K562 (cell line): ENCODE measurements around the gene NOX5. TPM values are rescaled to one million over a fixed set of nuclear protein-coding genes. Genes with fewer than 3 reads are reported as not detected.

Experiments used
- ATAC-seq: fragments of 200-7000 bp; cut with Tn5 transposase; 3 replicates; pipeline ENCODE4 v1.9.1; 2020; ENCODE audit warnings: moderate library complexity
- BruUV-seq: library from RNA; stranded (reverse); fragments of 400-500 nt; replicated peaks from 2 replicates; lab custom pipeline; 2021; lab: Mats Ljungman, UMichigan
- CTCF ChIA-PET: fragments of 300-600 bp; formaldehyde crosslinking; extraction: SDS; loops from one replicate; lab custom pipeline; 2021; ENCODE audit warnings: low intra/inter-chr PET ratio; lab: Yijun Ruan, JAX
- POLR2A ChIA-PET: fragments of 300-600, 350-650 bp; sonication (Branson Sonifier 250); formaldehyde crosslinking; extraction: SDS; loops from one replicate; lab custom pipeline; 2021; ENCODE audit warnings: antibody characterized with exemption, inconsistent platforms; lab: Yijun Ruan, JAX
- DNase-seq, 4 experiments: peaks; one replicate each; pipeline versions ENCODE4 v3.0.0 to v3.0.0-alpha.2; 2011 to 2018; ENCODE audit warnings: low spot score in 3 of 4, mixed read lengths in 3 of 4; ENCODE audit errors: extremely low read depth in 1 of 4
- FAIRE-seq: peaks from 2 replicates; lab custom pipeline; 2011; peaks lifted over from hg19 to GRCh38; lab: Jason Lieb, UNC
- H2AFZ ChIP-seq: 2 replicates; pipeline ENCODE4 v1.6.0; 2011; ENCODE audit warnings: low read depth, low read length, control low read depth, inconsistent platforms
- H3K27ac ChIP-seq: fragments of 200-600 bp; 3 replicates; pipeline ENCODE4 v1.8.0; 2011; ENCODE audit warnings: low read depth, mild to moderate bottlenecking, control low read depth, inconsistent platforms, low read length, moderate library complexity, mixed read lengths; ENCODE audit errors: extremely low read depth
- H3K27me3 ChIP-seq, 2 experiments: fragments of 300-600 bp in 1 of 2; 2 replicates in 1 of 2; 3 replicates in 1 of 2; pipeline versions ENCODE4 v1.6.0 to v1.8.0; 2011; ENCODE audit warnings: inconsistent platforms in 2 of 2, low read length in 2 of 2, mild to moderate bottlenecking in 1 of 2, mixed read lengths in 1 of 2, moderate library complexity in 1 of 2; ENCODE audit not compliant: control insufficient read depth in 2 of 2, insufficient read depth in 2 of 2
- H3K36me3 ChIP-seq: fragments of 300-600 bp; 3 replicates; pipeline ENCODE4 v1.8.0; 2011; ENCODE audit warnings: mild to moderate bottlenecking, low read length, inconsistent platforms; ENCODE audit not compliant: control insufficient read depth, insufficient read depth
- H3K4me1 ChIP-seq, 2 experiments: fragments of 200-600 bp in 1 of 2; replicated peaks in 1 of 2; 2 replicates in 1 of 2; 3 replicates in 1 of 2; pipeline versions ENCODE4 v1.5.1 to v1.8.0; 2011; ENCODE audit warnings: inconsistent platforms in 2 of 2, low read length in 2 of 2, mild to moderate bottlenecking in 1 of 2, mixed read lengths in 1 of 2, moderate library complexity in 1 of 2; ENCODE audit not compliant: control insufficient read depth in 2 of 2, insufficient read depth in 2 of 2
- H3K4me2 ChIP-seq: 2 replicates; pipeline ENCODE4 v1.6.1; 2011; ENCODE audit warnings: low read length, control low read depth, inconsistent platforms, mixed read lengths; ENCODE audit not compliant: insufficient read depth
- H3K4me3 ChIP-seq: fragments of 200-600 bp; sonication (generic), shearing (Covaris generic); 2 replicates; pipeline ENCODE4 v1.5.1; 2016; ENCODE audit warnings: control low read depth, inconsistent platforms
- H3K79me2 ChIP-seq: fragments of 200-600 bp; 3 replicates; pipeline ENCODE4 v1.8.0; 2011; ENCODE audit warnings: low read length, inconsistent platforms; ENCODE audit not compliant: control insufficient read depth, insufficient read depth
- H3K9ac ChIP-seq, 2 experiments: 2 replicates each; pipeline versions ENCODE4 v1.6.0 to v1.6.1; 2011; ENCODE audit warnings: low read depth in 2 of 2, low read length in 2 of 2, control low read depth in 1 of 2, inconsistent platforms in 1 of 2, mild to moderate bottlenecking in 1 of 2, mixed read lengths in 1 of 2; ENCODE audit not compliant: insufficient read depth in 1 of 2
- H3K9me1 ChIP-seq: one replicate; pipeline ENCODE4 v1.6.0; 2011; ENCODE audit warnings: inconsistent platforms, mild to moderate bottlenecking, low read length, moderate library complexity; ENCODE audit not compliant: control insufficient read depth, insufficient read depth
- H3K9me3 ChIP-seq: replicated peaks from 2 replicates; pipeline ENCODE4 v1.5.1; 2011; ENCODE audit warnings: low read depth, low read length, inconsistent platforms; ENCODE audit not compliant: control insufficient read depth, insufficient read depth
- H4K20me1 ChIP-seq: replicated peaks from 2 replicates; pipeline ENCODE4 v1.6.1; 2011; ENCODE audit warnings: low read length, inconsistent platforms, mixed read lengths; ENCODE audit not compliant: control insufficient read depth, insufficient read depth
- ATF1 ChIP-seq, 2 experiments: fragments of 450-650 bp in 1 of 2; IDR thresholded peaks; 2 replicates each; pipeline ENCODE4 v1.6.1; 2016; ENCODE audit warnings: missing compliant biosample characterization in 1 of 2, missing genetic modification characterization in 1 of 2
- BDP1 ChIP-seq: IDR thresholded peaks from 3 replicates; pipeline ENCODE4 v1.6.1; 2011; ENCODE audit not compliant: insufficient read length, insufficient read depth
- CEBPG ChIP-seq, 3 experiments: fragments of 200-800 bp in 1 of 3; sonication (Bioruptor generic) in 1 of 3; sonication (generic) in 1 of 3; formaldehyde crosslinking in 1 of 3; IDR thresholded peaks in 2 of 3; conservative IDR thresholded peaks in 1 of 3; 2 replicates each; pipeline versions ENCODE4 v1.6.1 to v1.8.0; 2016 to 2022; ENCODE audit warnings: missing compliant biosample characterization in 2 of 3, missing genetic modification characterization in 2 of 3, mild to moderate bottlenecking in 1 of 3, missing genetic modification reagents in 1 of 3
- CHCHD3 ChIP-seq: fragments of 250-450 bp; sonication (Bioruptor Pico); IDR thresholded peaks from 2 replicates; pipeline ENCODE4 v2.1.2; 2022; ENCODE audit warnings: mild to moderate bottlenecking
- IFI16 ChIP-seq: fragments of 250-450 bp; sonication (Bioruptor Pico); IDR thresholded peaks from 2 replicates; pipeline ENCODE4 v2.1.2; 2022; ENCODE audit warnings: mild to moderate bottlenecking, inconsistent platforms
- SNIP1 ChIP-seq: fragments of 450-650 bp; IDR thresholded peaks from 2 replicates; pipeline ENCODE4 v1.7.1; 2017; ENCODE audit warnings: low read depth, mild to moderate bottlenecking
- WGBS: fragments of 100-300 bp; shearing (Covaris generic); methylation state at CpG from one replicate; pipeline ENCODE4 v1.1.6; 2016; ENCODE audit warnings: low coverage, mixed read lengths; ENCODE audit not compliant: insufficient coverage; ENCODE audit errors: missing lambda C conversion rate; 5-methylcytosine and 5-hydroxymethylcytosine counted together
- in situ Hi-C: fragments of 300-500 bp; cut with MboI; formaldehyde crosslinking; loops from 4 replicates; pipeline ENCODE4 v1.15.0; 2018; ENCODE audit warnings: inconsistent platforms, mixed read lengths
- intact Hi-C: fragments of 100-400 bp; cut with micrococcal nuclease; formaldehyde crosslinking; loops from 2 replicates; pipeline ENCODE4 v1.14.2; 2022
- polyA plus RNA-seq, 8 experiments: library from polyadenylated mRNA; depleted of rRNA in 4 of 8; stranded (reverse) in 5 of 8; unstranded in 3 of 8; fragments of >200 nt; fragmentation: Nextera tagmentation in 2 of 8; fragmentation: Illumina TruSeq in 1 of 8; extraction: Ambion mirVana in 2 of 8; extraction: Trizol in 1 of 8; gene quantifications; 2 replicates each; pipeline versions ENCODE4 v1.2.1 to v1.2.3, GENCODE V29; 2011 to 2014; ENCODE audit warnings: inconsistent platforms in 1 of 8, missing spikeins in 1 of 8
- total RNA-seq, 7 experiments: library from RNA; depleted of rRNA in 6 of 7; stranded (reverse); fragments of >200 nt in 6 of 7; fragmentation: Illumina TruSeq in 2 of 7; extraction: Trizol in 2 of 7; gene quantifications; 2 replicates each; pipeline versions ENCODE4 v1.2.1 to v1.2.3, GENCODE V29; 2011 to 2021; ENCODE audit warnings: low replicate concordance in 1 of 7
- TF ChIP-seq, protein P1 (sequence below), 2 experiments: fragments of 450-650 bp; formaldehyde crosslinking in 1 of 2; IDR thresholded peaks; 2 replicates each; pipeline versions ENCODE4 v1.4.0 to v1.6.1; 2014 to 2020; ENCODE audit warnings: mild to moderate bottlenecking in 2 of 2, borderline replicate concordance in 1 of 2, low read depth in 1 of 2

The NOX5 gene
- total and polyA plus RNA-seq, 9 of the 15 experiments (the other 6 are each of a cell fraction or from before 2014, with no cell fraction given) = 0.01 TPM; not detected in 8

GRCh38 chr15:69082021-69082502, 67.6 kb downstream of the NOX5 start:
- no peak overlapping the region for H3K9ac ChIP-seq
- no peaks in the 10 kb centered on the region for H3K36me3 ChIP-seq
- H3K27me3 ChIP-seq = peaks cover 25 to 29% of the 10 kb centered on the region in 2 experiments
- WGBS = 3% methylated on average over 3 of the region's 3 CpGs
- H2AFZ ChIP-seq = no peak overlapping the region
- no peak overlapping the region for H3K4me3 ChIP-seq
- H3K27ac ChIP-seq = no peak overlapping the region
- ChIA-PET CTCF (no interaction called here), POLR2A (interaction anchor here (0.6 to 1.1 kb wide), 2 partner anchors 8 to 300 kb away, joined by 3 read pairs; no protein-coding TSS in a partner anchor)
- H3K9me3 ChIP-seq = no peaks in the 10 kb centered on the region
- FAIRE-seq (no peak), DNase-seq (no peak), ATAC-seq (no peak)
- in situ Hi-C loops (no loop called here), intact Hi-C loops (no loop called here)
- no peaks in the 10 kb centered on the region for H3K79me2 ChIP-seq
- no TSS peak for BruUV-seq
- no peaks in the 10 kb centered on the region for H3K4me1 ChIP-seq
- H4K20me1 ChIP-seq = no peaks in the 10 kb centered on the region
- H3K9me1 ChIP-seq = no peaks in the 10 kb centered on the region
- TF ChIP-seq CEBPG (CRISPR knock-in tag; IDR thresholded peaks at IDR 0.05) (no peak), CEBPG (tag; conservative IDR thresholded peaks at IDR 0.05 in 1 of 2, IDR thresholded peaks at IDR 0.05 in 1 of 2) (peak; percentile 26 to 49; a peak in 2 of 4 replicates), CHCHD3 (CRISPR knock-in tag) (no peak)
- TF ChIP-seq, all 486 proteins: peak for 1
- H3K4me2 ChIP-seq = no peak overlapping the region

- DNase-seq (no peak), FAIRE-seq (no peak), ATAC-seq (no peak)
- 0% methylated on average over 3 of the region's 3 CpGs for WGBS
- BruUV-seq = no TSS peak
- H4K20me1 ChIP-seq = no peaks in the 10 kb centered on the region
- CTCF ChIA-PET = no interaction called here
- no peak overlapping the region for H3K4me2 ChIP-seq
- peaks cover 29 to 34% of the 10 kb centered on the region in 2 experiments for H3K27me3 ChIP-seq
- in situ Hi-C loops = no loop called here
- intact Hi-C loops = no loop called here
- POLR2A ChIA-PET = no interaction called here
- no peak overlapping the region for H3K4me3 ChIP-seq
- H3K9me3 ChIP-seq = no peaks in the 10 kb centered on the region
- H3K4me1 ChIP-seq = no peaks in the 10 kb centered on the region
- no peaks in the 10 kb centered on the region for H3K36me3 ChIP-seq
- no peaks in the 10 kb centered on the region for H3K9me1 ChIP-seq
- no peak overlapping the region for H3K9ac ChIP-seq
- no peak overlapping the region for H3K27ac ChIP-seq
- no peaks in the 10 kb centered on the region for H3K79me2 ChIP-seq
- no peak overlapping the region for H2AFZ ChIP-seq
- TF ChIP-seq SNIP1 (no peak), ATF1 (CRISPR knock-in tag; IDR thresholded peaks at IDR 0.05) (no peak), ATF1 (tag; IDR thresholded peaks at IDR 0.05) (no peak), IFI16 (CRISPR knock-in tag) (no peak), BDP1 (no peak)
- TF ChIP-seq, protein P1, sequence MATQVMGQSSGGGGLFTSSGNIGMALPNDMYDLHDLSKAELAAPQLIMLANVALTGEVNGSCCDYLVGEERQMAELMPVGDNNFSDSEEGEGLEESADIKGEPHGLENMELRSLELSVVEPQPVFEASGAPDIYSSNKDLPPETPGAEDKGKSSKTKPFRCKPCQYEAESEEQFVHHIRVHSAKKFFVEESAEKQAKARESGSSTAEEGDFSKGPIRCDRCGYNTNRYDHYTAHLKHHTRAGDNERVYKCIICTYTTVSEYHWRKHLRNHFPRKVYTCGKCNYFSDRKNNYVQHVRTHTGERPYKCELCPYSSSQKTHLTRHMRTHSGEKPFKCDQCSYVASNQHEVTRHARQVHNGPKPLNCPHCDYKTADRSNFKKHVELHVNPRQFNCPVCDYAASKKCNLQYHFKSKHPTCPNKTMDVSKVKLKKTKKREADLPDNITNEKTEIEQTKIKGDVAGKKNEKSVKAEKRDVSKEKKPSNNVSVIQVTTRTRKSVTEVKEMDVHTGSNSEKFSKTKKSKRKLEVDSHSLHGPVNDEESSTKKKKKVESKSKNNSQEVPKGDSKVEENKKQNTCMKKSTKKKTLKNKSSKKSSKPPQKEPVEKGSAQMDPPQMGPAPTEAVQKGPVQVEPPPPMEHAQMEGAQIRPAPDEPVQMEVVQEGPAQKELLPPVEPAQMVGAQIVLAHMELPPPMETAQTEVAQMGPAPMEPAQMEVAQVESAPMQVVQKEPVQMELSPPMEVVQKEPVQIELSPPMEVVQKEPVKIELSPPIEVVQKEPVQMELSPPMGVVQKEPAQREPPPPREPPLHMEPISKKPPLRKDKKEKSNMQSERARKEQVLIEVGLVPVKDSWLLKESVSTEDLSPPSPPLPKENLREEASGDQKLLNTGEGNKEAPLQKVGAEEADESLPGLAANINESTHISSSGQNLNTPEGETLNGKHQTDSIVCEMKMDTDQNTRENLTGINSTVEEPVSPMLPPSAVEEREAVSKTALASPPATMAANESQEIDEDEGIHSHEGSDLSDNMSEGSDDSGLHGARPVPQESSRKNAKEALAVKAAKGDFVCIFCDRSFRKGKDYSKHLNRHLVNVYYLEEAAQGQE (IDR thresholded peaks at IDR 0.05; ENCODE audit: borderline replicate concordance) = no peak
- TF ChIP-seq, protein P1 (CRISPR knock-in tag; IDR thresholded peaks at IDR 0.05; ENCODE audit: low read depth) = no peak
Measured at GRCh38 chr15:69082554-69082953, 68.1 kb downstream of the NOX5 start.
